Ectodermal cell (in vitro differentiated cells): Measurements from ENCODE around the gene BTNL9.

ENCODE experiments used
- H3K27ac ChIP-seq: 2 replicates; pipeline ENCODE4 v1.7.0; 2013; ENCODE audit warnings: mild to moderate bottlenecking, low read depth, low read length; ENCODE audit not compliant: insufficient read depth, poor library complexity, severe bottlenecking
- H3K27me3 ChIP-seq: 2 replicates; pipeline ENCODE4 v1.7.0; 2013; ENCODE audit warnings: mild to moderate bottlenecking, low read length; ENCODE audit not compliant: insufficient read depth, control insufficient read depth, poor library complexity, severe bottlenecking
- H3K36me3 ChIP-seq: one replicate; pipeline ENCODE4 v1.7.0; 2013; ENCODE audit warnings: low read length; ENCODE audit not compliant: control insufficient read depth, insufficient read depth
- H3K4me1 ChIP-seq: one replicate; pipeline ENCODE4 v1.7.0; 2013; ENCODE audit warnings: low read length; ENCODE audit not compliant: control insufficient read depth, insufficient read depth
- H3K4me3 ChIP-seq: 2 replicates; pipeline ENCODE4 v1.7.0; 2013; ENCODE audit warnings: low read depth, low read length, control low read depth; ENCODE audit not compliant: insufficient read depth
- H3K9me3 ChIP-seq: 2 replicates; pipeline ENCODE4 v1.7.0; 2013; ENCODE audit warnings: mild to moderate bottlenecking, low read length, moderate library complexity; ENCODE audit not compliant: control insufficient read depth
- WGBS, 2 experiments: methylation state at CpG; one replicate each; pipeline ENCODE4 v1.1.7; 2013; ENCODE audit warnings: missing lambda C conversion rate in 2 of 2; 5-methylcytosine and 5-hydroxymethylcytosine counted together

The BTNL9 gene

DNA sequence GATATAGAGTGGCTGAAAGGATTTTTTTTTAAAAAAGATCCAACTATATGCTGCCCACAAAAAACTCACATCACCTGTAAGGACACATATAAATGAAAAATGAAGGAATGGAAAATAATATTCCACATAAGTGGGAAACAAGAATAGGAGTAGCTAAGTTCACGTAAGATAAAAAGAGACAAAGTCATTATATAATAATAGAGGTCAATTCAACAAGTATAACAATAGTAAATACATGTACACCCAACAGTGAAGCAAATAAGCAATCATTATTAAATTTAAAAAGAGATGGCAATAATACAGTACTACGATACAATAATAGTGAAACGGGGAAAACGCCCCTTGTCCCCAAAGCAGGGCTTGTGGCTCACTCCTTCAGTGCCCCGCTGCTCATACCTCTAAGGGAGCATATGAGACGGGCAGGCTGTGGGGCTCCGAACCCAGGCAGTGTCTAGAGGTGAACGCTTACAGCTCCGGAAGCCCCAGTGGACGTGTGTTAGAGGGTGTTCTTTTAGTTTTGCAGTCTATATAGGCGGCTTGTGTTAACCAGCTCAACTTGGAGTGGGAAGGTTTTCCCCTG is 12.5 kb upstream of the BTNL9 start:
- Histone ChIP-seq H3K4me3 (no peak overlapping the region), H3K36me3 (no peaks in the 10 kb centered on the region), H3K4me1 (no peaks in the 10 kb centered on the region), H3K27me3 (no peaks in the 10 kb centered on the region), H3K27ac (no peak overlapping the region), H3K9me3 (no peaks in the 10 kb centered on the region)
- WGBS, 2 experiments, result 79 to 81% methylated on average over 10 of the region's 11 CpGs

DNA sequence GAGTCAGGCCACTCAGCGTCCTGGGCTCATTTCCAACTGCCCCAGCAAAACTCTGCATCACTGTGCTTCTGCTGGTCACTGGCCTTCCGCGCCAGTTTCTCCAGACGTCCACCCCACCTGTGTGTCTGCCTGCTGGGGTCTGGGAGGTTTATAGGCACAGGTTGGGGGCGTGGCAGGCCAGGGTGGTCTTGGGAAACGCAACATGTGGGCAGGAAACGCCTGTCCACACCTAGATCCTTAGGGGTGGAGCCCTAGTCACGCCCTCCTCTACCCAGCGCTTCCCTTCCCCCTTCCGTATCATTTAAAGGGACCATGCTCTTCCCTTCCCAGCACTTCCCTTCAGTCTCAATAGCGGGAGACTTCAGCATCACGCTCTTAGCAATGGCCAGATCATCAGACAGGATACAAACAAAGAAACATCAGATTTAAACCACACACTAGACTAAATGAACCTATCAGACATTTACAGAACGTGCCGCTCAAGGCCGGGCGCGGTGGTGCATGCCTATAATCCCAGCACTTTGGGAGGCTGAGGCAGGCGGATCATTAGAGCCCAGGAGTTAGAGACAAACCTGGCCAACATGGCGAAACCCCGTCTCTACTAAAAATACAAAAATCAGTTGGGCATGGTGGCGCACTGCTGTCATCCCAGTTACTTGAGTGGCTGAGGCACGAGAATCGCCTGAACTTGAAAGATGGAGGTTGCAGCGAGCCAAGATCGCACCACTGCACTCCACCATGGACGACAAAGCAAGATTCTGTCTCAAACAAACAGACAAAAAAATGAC is 11.8 kb upstream of the BTNL9 start:
- H3K27me3 ChIP-seq, result no peaks in the 10 kb centered on the region
- no peak overlapping the region for H3K27ac ChIP-seq
- H3K4me1 ChIP-seq, result no peaks in the 10 kb centered on the region
- H3K9me3 ChIP-seq, result no peaks in the 10 kb centered on the region
- no peak overlapping the region for H3K4me3 ChIP-seq
- H3K36me3 ChIP-seq, result no peaks in the 10 kb centered on the region
- WGBS, 2 experiments, result 70 to 71% methylated on average over 26 of the region's 26 CpGs

DNA sequence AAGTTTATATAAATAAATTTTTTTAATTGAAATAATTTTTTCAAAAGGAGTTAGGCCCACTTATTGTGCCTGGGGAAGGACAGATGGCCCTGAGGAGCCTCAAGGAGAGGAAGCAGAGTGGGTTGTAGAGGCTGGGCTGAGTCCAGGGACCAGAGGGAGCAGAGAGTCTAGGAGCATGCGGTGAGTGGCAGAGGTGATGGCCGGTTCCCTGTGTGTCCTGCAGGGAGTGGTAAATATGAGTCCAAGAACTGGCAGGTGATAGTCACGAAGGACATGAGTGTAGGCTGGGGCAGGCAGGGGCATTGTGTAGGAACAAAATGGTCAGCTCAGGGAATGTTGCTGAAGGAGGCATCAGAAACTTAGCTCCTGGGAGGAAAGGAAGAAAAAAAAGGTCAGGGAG is 8.3 kb upstream of the BTNL9 start:
- WGBS, 2 experiments, result 83 to 86% methylated on average over 3 of the region's 3 CpGs
- H3K36me3 ChIP-seq, result no peaks in the 10 kb centered on the region
- no peak overlapping the region for H3K4me3 ChIP-seq

GRCh38 chr5:181035991-181036815 is 3.9 kb upstream of the BTNL9 start:
- Histone ChIP-seq H3K9me3 (no peaks in the 10 kb centered on the region), H3K36me3 (no peaks in the 10 kb centered on the region), H3K4me1 (no peaks in the 10 kb centered on the region), H3K4me3 (no peak overlapping the region), H3K27ac (no peak overlapping the region), H3K27me3 (no peaks in the 10 kb centered on the region)
- 74 to 76% methylated on average over 20 of the region's 20 CpGs for WGBS, 2 experiments

More for the DNA sequence above, 8.3 kb upstream of the BTNL9 start:
- H3K9me3 ChIP-seq, result no peaks in the 10 kb centered on the region
- H3K27me3 ChIP-seq, result no peaks in the 10 kb centered on the region
- H3K27ac ChIP-seq, result no peak overlapping the region
- H3K4me1 ChIP-seq, result no peaks in the 10 kb centered on the region

- no peaks in the 10 kb centered on the region for H3K27me3 ChIP-seq
- no peak overlapping the region for H3K4me3 ChIP-seq
- no peaks in the 10 kb centered on the region for H3K9me3 ChIP-seq
- no peaks in the 10 kb centered on the region for H3K4me1 ChIP-seq
- no peak overlapping the region for H3K27ac ChIP-seq
- H3K36me3 ChIP-seq, result no peaks in the 10 kb centered on the region
- WGBS, 2 experiments, result 76% methylated on average over 13 of the region's 13 CpGs
Observed at GRCh38 chr5:181036816-181037364, 3.2 kb upstream of the BTNL9 start.

- no peaks in the 10 kb centered on the region for H3K27me3 ChIP-seq
- WGBS, 2 experiments, result 70 to 83% methylated on average over 4 of the region's 4 CpGs
Observed at GRCh38 chr5:181037365-181037861, 2.7 kb upstream of the BTNL9 start.

GRCh38 chr5:181039471-181039870 is 595 bp upstream of the BTNL9 start:
- no peaks in the 10 kb centered on the region for H3K9me3 ChIP-seq
- no peaks in the 10 kb centered on the region for H3K4me1 ChIP-seq
- H3K27me3 ChIP-seq, result no peaks in the 10 kb centered on the region
- no peak overlapping the region for H3K4me3 ChIP-seq
- no peaks in the 10 kb centered on the region for H3K36me3 ChIP-seq
- H3K27ac ChIP-seq, result no peak overlapping the region
- WGBS, 2 experiments, result 78 to 79% methylated on average over 8 of the region's 8 CpGs

More at GRCh38 chr5:181037365-181037861, 2.7 kb upstream of the BTNL9 start:
- Histone ChIP-seq H3K9me3 (no peaks in the 10 kb centered on the region), H3K36me3 (no peaks in the 10 kb centered on the region), H3K4me3 (no peak overlapping the region), H3K27ac (no peak overlapping the region), H3K4me1 (no peaks in the 10 kb centered on the region)

DNA sequence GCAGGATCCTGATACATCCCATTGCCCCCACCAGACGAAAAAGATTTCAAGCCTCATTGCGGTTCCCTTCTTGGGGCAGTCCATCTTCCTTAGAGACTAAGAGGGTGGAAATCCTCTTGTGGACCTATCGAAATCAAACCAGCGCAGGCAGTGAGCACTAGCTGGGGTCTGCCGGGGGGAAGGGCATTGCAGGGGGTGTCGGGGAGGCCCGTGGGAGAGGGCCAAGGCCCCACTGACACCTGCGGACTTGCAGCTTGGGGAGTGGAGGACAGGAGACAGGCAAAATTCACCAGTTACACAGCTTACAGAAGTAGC is 522 bp downstream of the BTNL9 start:
- WGBS, 2 experiments, result 89 to 91% methylated on average over 8 of the region's 8 CpGs
- Histone ChIP-seq H3K4me1 (no peaks in the 10 kb centered on the region), H3K36me3 (no peaks in the 10 kb centered on the region), H3K27ac (no peak overlapping the region), H3K4me3 (no peak overlapping the region), H3K9me3 (no peaks in the 10 kb centered on the region), H3K27me3 (no peaks in the 10 kb centered on the region)

GRCh38 chr5:181041043-181041442 is 977 bp downstream of the BTNL9 start:
- Histone ChIP-seq H3K36me3 (no peaks in the 10 kb centered on the region), H3K9me3 (no peaks in the 10 kb centered on the region), H3K4me3 (no peak overlapping the region), H3K4me1 (no peaks in the 10 kb centered on the region), H3K27me3 (no peaks in the 10 kb centered on the region), H3K27ac (no peak overlapping the region)
- WGBS, 2 experiments, result 68 to 71% methylated on average over 6 of the region's 6 CpGs
